ENCODE data around the gene MRM3. TPM values are rescaled to one million over a fixed set of nuclear protein-coding genes. Genes with fewer than 3 reads are reported as not detected.

MRM3 gene
- total RNA-seq, 2 donors from 2014 or later: 13.0 to 22.5 TPM

DNA sequence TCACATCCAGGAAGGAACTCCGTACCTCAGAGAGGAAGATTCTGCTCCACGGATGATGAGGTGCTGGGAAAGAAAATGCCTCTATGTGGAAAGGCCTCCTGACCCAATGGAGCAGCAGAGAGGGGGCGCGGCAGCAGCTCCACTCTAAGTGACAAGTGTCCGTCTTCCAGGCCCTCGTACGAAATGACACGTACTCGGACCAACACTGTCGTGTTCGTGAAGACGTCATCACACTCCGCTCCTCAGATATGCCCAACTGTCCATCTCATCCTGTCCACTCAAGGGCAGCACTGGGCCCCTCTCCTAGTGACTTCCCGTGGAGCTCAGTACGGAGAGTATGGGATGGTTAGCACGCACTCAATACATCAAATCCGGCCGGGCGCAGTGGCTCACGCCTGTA is 32.2 kb downstream of the MRM3 start:
- no peak for DNase-seq
- no peaks in the 10 kb centered on the region for H3K36me3 ChIP-seq
- no peak overlapping the region for H3K9ac ChIP-seq (ENCODE audit: low read depth in 2 of 2, low read length in 2 of 2)

DNA sequence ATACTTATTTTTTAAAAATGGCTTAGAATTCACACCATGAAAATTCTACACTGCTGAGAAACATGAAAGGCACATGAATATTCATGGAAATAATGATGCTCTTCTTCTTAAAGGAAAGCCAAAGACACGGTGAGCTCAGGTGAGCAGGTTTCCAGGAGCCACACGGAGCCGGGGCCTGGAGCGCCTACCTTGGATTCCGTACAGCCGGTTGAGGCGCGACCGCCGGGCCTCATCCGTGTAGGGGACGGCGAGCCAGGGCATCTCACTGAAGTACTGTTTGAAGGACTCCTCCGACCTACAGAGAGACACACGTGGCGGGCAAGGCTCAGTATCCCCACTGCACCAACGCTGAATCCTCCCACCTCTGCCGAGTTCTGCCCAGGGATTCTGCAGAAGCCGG is 37.1 kb downstream of the MRM3 start:
- Histone ChIP-seq H3K9me3 (no peaks in the 10 kb centered on the region), H3K4me3 (no peak overlapping the region), H3K9ac (ENCODE audit: low read depth in 2 of 2, low read length in 2 of 2) (no peak overlapping the region), H3K27me3 (no peaks in the 10 kb centered on the region), H3K36me3 (no peaks in the 10 kb centered on the region), H3K27ac (no peak overlapping the region), H3K4me1 (no peaks in the 10 kb centered on the region)
- DNase-seq: no peak
- no peak for TF ChIP-seq CTCF (IDR thresholded peaks at IDR 0.05)
- intact Hi-C loops (cut with DNase I): no loop called here

More for the DNA sequence above, 32.2 kb downstream of the MRM3 start:
- Histone ChIP-seq H3K4me3 (no peak overlapping the region), H3K4me1 (no peaks in the 10 kb centered on the region), H3K27ac (no peak overlapping the region), H3K9me3 (no peaks in the 10 kb centered on the region), H3K27me3 (no peaks in the 10 kb centered on the region)
- intact Hi-C loops (cut with DNase I): no loop called here
- TF ChIP-seq CTCF (IDR thresholded peaks at IDR 0.05): no peak

DNA sequence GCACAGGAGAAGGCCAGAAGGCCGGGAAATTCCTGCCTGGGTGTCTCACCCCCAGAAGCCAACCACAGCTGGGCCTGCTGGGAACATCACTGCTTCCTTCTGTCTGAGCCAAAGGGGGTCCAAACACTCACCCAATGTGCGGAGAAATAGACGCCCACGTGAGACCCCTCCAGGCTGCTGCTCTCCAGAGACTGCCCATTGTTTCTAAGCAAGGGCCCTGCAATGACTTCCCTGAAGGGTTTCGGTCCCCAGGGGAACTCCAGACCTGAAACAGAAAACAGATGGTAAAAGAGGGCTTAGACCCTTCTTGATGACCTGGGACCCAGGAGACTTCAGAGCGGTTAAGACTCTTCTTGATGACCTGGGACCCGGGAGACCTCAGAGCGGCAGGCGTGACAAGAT is 41.3 kb downstream of the MRM3 start:
- Histone ChIP-seq H3K27me3 (no peaks in the 10 kb centered on the region), H3K27ac (no peak overlapping the region), H3K36me3 (no peaks in the 10 kb centered on the region), H3K9me3 (no peaks in the 10 kb centered on the region), H3K4me1 (no peaks in the 10 kb centered on the region), H3K9ac (ENCODE audit: low read depth in 2 of 2, low read length in 2 of 2) (no peak overlapping the region), H3K4me3 (no peak overlapping the region)
- TF ChIP-seq CTCF (IDR thresholded peaks at IDR 0.05): no peak
- no peak for DNase-seq
- intact Hi-C loops (cut with DNase I): no loop called here

GRCh38 chr17:824378-824777 is 42.2 kb downstream of the MRM3 start:
- DNase-seq: no peak
- no peaks in the 10 kb centered on the region for H3K36me3 ChIP-seq
- H3K27me3 ChIP-seq: no peaks in the 10 kb centered on the region
- intact Hi-C loops (cut with DNase I): no loop called here
- no peak overlapping the region for H3K27ac ChIP-seq
- no peaks in the 10 kb centered on the region for H3K9me3 ChIP-seq
- H3K9ac ChIP-seq (ENCODE audit: low read depth in 2 of 2, low read length in 2 of 2): no peak overlapping the region
- no peak overlapping the region for H3K4me3 ChIP-seq
- no peak for TF ChIP-seq CTCF (IDR thresholded peaks at IDR 0.05)
- H3K4me1 ChIP-seq: no peaks in the 10 kb centered on the region

DNA sequence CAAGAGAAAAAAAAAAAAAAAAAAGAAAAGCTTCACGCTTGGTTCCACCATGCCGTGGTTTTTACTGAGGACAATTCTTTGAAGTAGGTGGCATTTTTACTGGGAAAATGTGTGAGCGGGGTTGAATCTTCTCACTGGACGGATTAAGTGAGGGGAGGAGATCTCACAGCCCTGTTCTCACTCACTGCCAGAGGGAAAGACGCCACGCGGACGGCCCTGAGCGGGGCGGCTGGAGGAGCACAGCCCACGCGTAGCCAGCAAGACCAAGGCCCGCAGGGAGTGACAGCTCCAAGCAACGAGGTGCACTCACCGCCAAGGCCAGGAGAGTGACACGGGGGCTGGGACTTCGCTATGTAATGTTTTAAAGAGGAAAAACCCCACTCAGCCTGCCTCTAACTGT is 43.1 kb downstream of the MRM3 start:
- no peaks in the 10 kb centered on the region for H3K27me3 ChIP-seq
- no peaks in the 10 kb centered on the region for H3K9me3 ChIP-seq
- H3K27ac ChIP-seq: no peak overlapping the region
- H3K9ac ChIP-seq (ENCODE audit: low read depth in 2 of 2, low read length in 2 of 2): no peak overlapping the region
- H3K4me1 ChIP-seq: no peaks in the 10 kb centered on the region
- no peaks in the 10 kb centered on the region for H3K36me3 ChIP-seq
- TF ChIP-seq CTCF (IDR thresholded peaks at IDR 0.05): no peak
- DNase-seq: no peak
- no peak overlapping the region for H3K4me3 ChIP-seq
- intact Hi-C loops (cut with DNase I): no loop called here

- intact Hi-C loops (cut with DNase I): no loop called here
- no peaks in the 10 kb centered on the region for H3K27me3 ChIP-seq
- H3K36me3 ChIP-seq: no peaks in the 10 kb centered on the region
- no peak overlapping the region for H3K9ac ChIP-seq (ENCODE audit: low read depth in 2 of 2, low read length in 2 of 2)
- no peaks in the 10 kb centered on the region for H3K9me3 ChIP-seq
- H3K4me3 ChIP-seq: no peak overlapping the region
- no peak overlapping the region for H3K27ac ChIP-seq
- no peaks in the 10 kb centered on the region for H3K4me1 ChIP-seq
- DNase-seq: no peak
- TF ChIP-seq CTCF (IDR thresholded peaks at IDR 0.05): no peak
Measured at GRCh38 chr17:826778-827177, 44.6 kb downstream of the MRM3 start.

Data from colonic mucosa (tissue), 4 donors.